Ovary (tissue), 3 donors: Measurements from ENCODE around the gene IL12A.

Experiments
- CTCF ChIP-seq, 3 donors: fragments of 450-650 bp in 2 of 3; fragments of 200-600 bp in 1 of 3; IDR thresholded peaks; one replicate each; pipeline versions ENCODE4 v1.5.1 to v1.8.0; 2016 to 2022; ENCODE audit warnings: antibody characterized with exemption in 3 of 3, mild to moderate bottlenecking in 1 of 3
- EP300 ChIP-seq: sonication (generic); formaldehyde crosslinking; IDR thresholded peaks from one replicate; pipeline ENCODE4 v1.6.1; 2017; ENCODE audit warnings: antibody characterized with exemption
- donor health status: DM: no; HTN: no; CAD: no.

GRCh38 chr3:159945930-159946329 lies 42.7 kb upstream of the IL12A start:
- TF ChIP-seq EP300: no peak
- no peak for TF ChIP-seq CTCF (IDR thresholded peaks at IDR 0.05)
